H1 (cell line): ENCODE results near the gene B3GALNT1. TPM values are rescaled to one million over a fixed set of nuclear protein-coding genes. Genes with fewer than 3 reads are reported as not detected.

Source experiments
- CTCF ChIA-PET: fragments of 300-600 bp; sonication (Branson Sonifier 250); formaldehyde crosslinking; loops from one replicate; lab custom pipeline; 2021; ENCODE audit not compliant: partially characterized antibody; lab: Charles Lee
- POLR2A ChIA-PET: fragments of 300-600 bp; sonication (Branson Sonifier 250); formaldehyde crosslinking; loops from one replicate; lab custom pipeline; 2021; ENCODE audit warnings: inconsistent platforms; ENCODE audit not compliant: partially characterized antibody; lab: Charles Lee
- DNase-seq, 2 experiments: peaks; one replicate each; pipeline versions ENCODE4 v3.0.0 to v3.0.0-alpha.2; 2010 to 2022; ENCODE audit warnings: low spot score in 2 of 2, low read depth in 1 of 2, mixed read lengths in 1 of 2
- FAIRE-seq: peaks from 2 replicates; lab custom pipeline; 2011; peaks lifted over from hg19 to GRCh38; lab: Jason Lieb, UNC
- H2AFZ ChIP-seq: 2 replicates; pipeline ENCODE4 v1.8.1; 2012; ENCODE audit warnings: low read length, inconsistent platforms
- H2AK5ac ChIP-seq: 2 replicates; pipeline ENCODE4 v1.6.1; 2013; ENCODE audit warnings: low read depth, low read length
- H2BK120ac ChIP-seq: replicated peaks from 2 replicates; pipeline ENCODE3; 2013; ENCODE audit warnings: low read depth, low read length, inconsistent platforms
- H2BK12ac ChIP-seq: 2 replicates; pipeline ENCODE4 v1.6.1; 2013; ENCODE audit warnings: low read depth, low read length
- H2BK15ac ChIP-seq: 2 replicates; pipeline ENCODE4 v1.6.1; 2013; ENCODE audit warnings: low read length
- H2BK20ac ChIP-seq: 2 replicates; pipeline ENCODE4 v1.6.1; 2013; ENCODE audit warnings: low read length
- H2BK5ac ChIP-seq: 2 replicates; pipeline ENCODE4 v1.6.1; 2013; ENCODE audit warnings: low read depth, low read length
- H3K14ac ChIP-seq: 2 replicates; pipeline ENCODE4 v1.6.1; 2013; ENCODE audit warnings: inconsistent platforms; ENCODE audit not compliant: insufficient read length
- H3K18ac ChIP-seq: 2 replicates; pipeline ENCODE4 v1.6.1; 2013; ENCODE audit warnings: low read length; ENCODE audit errors: extremely low read depth
- H3K23ac ChIP-seq: 2 replicates; pipeline ENCODE4 v1.6.1; 2013; ENCODE audit warnings: inconsistent platforms; ENCODE audit not compliant: insufficient read length
- H3K23me2 ChIP-seq: 2 replicates; pipeline ENCODE4 v1.6.1; 2013; ENCODE audit warnings: low read depth, low read length
- H3K27ac ChIP-seq: 2 replicates; pipeline ENCODE4 v1.6.1; 2011; ENCODE audit warnings: low read depth, low read length, inconsistent platforms
- H3K27me3 ChIP-seq, 4 experiments: replicated peaks in 1 of 4; 1 replicate in 1 of 4; 2 replicates in 3 of 4; pipeline versions ENCODE4 v1.6.1 to v1.8.1; 2011 to 2013; ENCODE audit warnings: low read length in 3 of 4, mild to moderate bottlenecking in 3 of 4, inconsistent platforms in 2 of 4, mixed read lengths in 2 of 4, moderate library complexity in 1 of 4; ENCODE audit not compliant: control insufficient read depth in 3 of 4, insufficient read depth in 3 of 4; ENCODE audit errors: extremely low read depth in 1 of 4
- H3K36me3 ChIP-seq, 4 experiments: 2 replicates each; pipeline versions ENCODE4 v1.6.1 to v1.8.1; 2011 to 2013; ENCODE audit warnings: mild to moderate bottlenecking in 4 of 4, low read length in 3 of 4, moderate library complexity in 2 of 4, control low read depth in 1 of 4, inconsistent platforms in 1 of 4; ENCODE audit not compliant: insufficient read depth in 4 of 4, control insufficient read depth in 2 of 4
- H3K4ac ChIP-seq: replicated peaks from 2 replicates; pipeline ENCODE3; 2013; ENCODE audit warnings: low read length, low read depth, mixed read lengths, inconsistent platforms; ENCODE audit not compliant: insufficient read length
- H3K4me1 ChIP-seq, 4 experiments: replicated peaks in 1 of 4; 1 replicate in 1 of 4; 2 replicates in 3 of 4; pipeline versions ENCODE4 v1.6.1 to v1.8.1; 2011 to 2013; ENCODE audit warnings: low read length in 3 of 4, inconsistent platforms in 2 of 4, mixed read lengths in 1 of 4; ENCODE audit not compliant: insufficient read depth in 4 of 4, control insufficient read depth in 3 of 4
- H3K4me2 ChIP-seq, 2 experiments: 2 replicates each; pipeline versions ENCODE4 v1.6.1 to v1.8.1; 2011 to 2013; ENCODE audit warnings: low read depth in 2 of 2, low read length in 2 of 2, control low read depth in 1 of 2, inconsistent platforms in 1 of 2, mild to moderate bottlenecking in 1 of 2; ENCODE audit not compliant: insufficient read depth in 1 of 2
- H3K4me3 ChIP-seq, 4 experiments: fragments of 200-600, 300-600 bp in 1 of 4; sonication (generic), shearing (Covaris generic), sonication (Bioruptor Twin) in 1 of 4; 2 replicates each; pipeline versions ENCODE4 v1.5.1 to v1.8.1; 2011 to 2016; ENCODE audit warnings: low read length in 4 of 4, low read depth in 3 of 4, control low read depth in 2 of 4, inconsistent platforms in 2 of 4, mild to moderate bottlenecking in 2 of 4, mixed read lengths in 1 of 4, moderate library complexity in 1 of 4; ENCODE audit not compliant: insufficient read depth in 2 of 4; ENCODE audit errors: extremely low read depth in 1 of 4
- H3K56ac ChIP-seq: replicated peaks from 2 replicates; pipeline ENCODE3; 2013; ENCODE audit warnings: low read depth, mild to moderate bottlenecking, mixed read lengths, low read length, inconsistent platforms; ENCODE audit not compliant: insufficient read length
- H3K79me1 ChIP-seq: 2 replicates; pipeline ENCODE4 v1.6.1; 2013; ENCODE audit warnings: low read depth, low read length, control low read depth
- H3K79me2 ChIP-seq, 2 experiments: 2 replicates each; pipeline versions ENCODE4 v1.6.1 to v1.8.1; 2012 to 2013; ENCODE audit warnings: low read length in 2 of 2, mild to moderate bottlenecking in 2 of 2, inconsistent platforms in 1 of 2; ENCODE audit not compliant: insufficient read depth in 2 of 2, control insufficient read depth in 1 of 2
- H3K9ac ChIP-seq, 4 experiments: replicated peaks in 1 of 4; 1 replicate in 1 of 4; 2 replicates in 3 of 4; pipeline versions ENCODE4 v1.6.1 to v1.8.1; 2011 to 2013; ENCODE audit warnings: low read depth in 3 of 4, low read length in 3 of 4, control low read depth in 2 of 4, mild to moderate bottlenecking in 2 of 4, moderate library complexity in 2 of 4, inconsistent platforms in 1 of 4; ENCODE audit errors: extremely low read depth in 1 of 4
- H3K9me3 ChIP-seq, 2 experiments: 2 replicates each; pipeline versions ENCODE4 v1.6.1 to v1.8.1; 2012 to 2013; ENCODE audit warnings: mild to moderate bottlenecking in 2 of 2, moderate library complexity in 2 of 2, control low read depth in 1 of 2, inconsistent platforms in 1 of 2, low read depth in 1 of 2, low read length in 1 of 2, mixed read lengths in 1 of 2; ENCODE audit not compliant: insufficient read depth in 2 of 2
- H4K20me1 ChIP-seq, 2 experiments: replicated peaks in 1 of 2; 2 replicates each; pipeline versions ENCODE3 to v1.8.1; 2011 to 2013; ENCODE audit warnings: inconsistent platforms in 2 of 2, low read length in 2 of 2, mild to moderate bottlenecking in 1 of 2; ENCODE audit not compliant: insufficient read depth in 2 of 2, control insufficient read depth in 1 of 2
- H4K5ac ChIP-seq: 2 replicates; pipeline ENCODE4 v1.6.1; 2013; ENCODE audit warnings: low read length, low read depth, mixed read lengths, inconsistent platforms; ENCODE audit not compliant: insufficient read length
- H4K8ac ChIP-seq: 2 replicates; pipeline ENCODE4 v1.8.0; 2013; ENCODE audit warnings: mild to moderate bottlenecking, moderate library complexity, low read length, inconsistent platforms; ENCODE audit not compliant: insufficient read depth; ENCODE audit errors: extremely low read depth
- H4K91ac ChIP-seq: replicated peaks from 2 replicates; pipeline ENCODE3; 2013; ENCODE audit warnings: low read length, mixed read lengths, inconsistent platforms; ENCODE audit not compliant: insufficient read length
- ASH2L ChIP-seq: fragments of 200-600, 300-600 bp; sonication (generic); IDR thresholded peaks from one replicate; pipeline ENCODE4 v1.7.1; 2017; ENCODE audit warnings: low read length
- BRCA1 ChIP-seq: IDR thresholded peaks from 2 replicates; pipeline ENCODE4 v1.6.1; 2012; ENCODE audit warnings: low read depth, low read length, improper control_type of control experiment
- CBX5 ChIP-seq: fragments of 300-800, 300-1000 bp; sonication (generic); IDR thresholded peaks from 2 replicates; pipeline ENCODE4 v1.7.1; 2016; ENCODE audit warnings: antibody characterized with exemption, low read length, low read depth
- CBX8 ChIP-seq: fragments of 300-800, 300-1000 bp; sonication (generic); IDR thresholded peaks from 2 replicates; pipeline ENCODE4 v1.7.1; 2016; ENCODE audit warnings: low read depth, low read length, borderline replicate concordance
- CREB1 ChIP-seq: IDR thresholded peaks from 2 replicates; pipeline ENCODE4 v1.6.1; 2012; ENCODE audit warnings: inconsistent platforms
- EGR1 ChIP-seq: IDR thresholded peaks from 2 replicates; pipeline ENCODE4 v1.6.1; 2011; ENCODE audit warnings: low read depth, low read length, borderline replicate concordance
- KDM4A ChIP-seq: IDR thresholded peaks from one replicate; pipeline ENCODE4 v1.7.1; 2012; ENCODE audit warnings: low read depth, mild to moderate bottlenecking, moderate library complexity, low read length, inconsistent platforms; ENCODE audit not compliant: severe bottlenecking
- KDM5A ChIP-seq: fragments of 200-600 bp; IDR thresholded peaks from 2 replicates; pipeline ENCODE4 v1.7.1; 2012; ENCODE audit warnings: mild to moderate bottlenecking, low read length, inconsistent platforms, mixed read lengths
- NRF1 ChIP-seq: IDR thresholded peaks from 2 replicates; pipeline ENCODE4 v1.6.1; 2011; ENCODE audit warnings: mild to moderate bottlenecking, low read depth, low read length, improper control_type of control experiment
- PHF8 ChIP-seq: fragments of 200-600 bp; sonication (generic); conservative IDR thresholded peaks from 2 replicates; pipeline ENCODE4 v1.7.1; 2012; ENCODE audit warnings: low read depth, mild to moderate bottlenecking, inconsistent platforms, low read length, moderate library complexity
- TBP ChIP-seq: IDR thresholded peaks from 2 replicates; pipeline ENCODE4 v1.6.1; 2011; ENCODE audit warnings: low read depth, low read length, improper control_type of control experiment
- USF2 ChIP-seq: IDR thresholded peaks from 2 replicates; pipeline ENCODE4 v1.6.1; 2011; ENCODE audit warnings: low read length, improper control_type of control experiment
- ZNF274 ChIP-seq: IDR thresholded peaks from 2 replicates; pipeline ENCODE4 v1.7.0; 2012; ENCODE audit warnings: low read length, borderline replicate concordance; ENCODE audit errors: extremely low read depth
- WGBS, 2 experiments: shearing (Covaris generic) in 1 of 2; methylation state at CpG; one replicate each; pipeline versions ENCODE4 v1.1.6 to v1.1.7; 2013 to 2015; ENCODE audit warnings: low lambda C conversion rate in 2 of 2, mixed read lengths in 2 of 2, inconsistent platforms in 1 of 2, low coverage in 1 of 2, missing lambda C conversion rate in 1 of 2; ENCODE audit not compliant: insufficient replicate concordance in 2 of 2, insufficient coverage in 1 of 2, insufficient read length in 1 of 2; ENCODE audit errors: extremely low coverage in 1 of 2, missing lambda C conversion rate in 1 of 2; 5-methylcytosine and 5-hydroxymethylcytosine counted together
- polyA plus RNA-seq, 7 experiments: library from polyadenylated mRNA; depleted of rRNA in 3 of 7; stranded (reverse) in 5 of 7; unstranded in 2 of 7; fragments of >200 nt in 5 of 7; fragments of 200-250 nt in 2 of 7; gene quantifications; 1 replicate in 5 of 7; 2 replicates in 1 of 7; 4 replicates in 1 of 7; pipeline versions ENCODE4 v1.2.1 to v1.2.3, GENCODE V29; 2011 to 2013; ENCODE audit warnings: missing spikeins in 2 of 7, mixed read lengths in 2 of 7
- total RNA-seq: library from RNA; stranded (reverse); fragmentation: NEBNext Ultra II Directional; extraction: Animal tissue kit (Norgen Biotek cat#: 25700); gene quantifications from 2 replicates; pipeline ENCODE4 v1.2.1, GENCODE V29; 2021

Gene B3GALNT1
- total and polyA plus RNA-seq, 2 of the 8 experiments (the other 6 are each of a cell fraction or from before 2014, with no cell fraction given), result 5.0 to 8.1 TPM

- no peak overlapping the region for H3K4ac ChIP-seq
- H3K36me3 ChIP-seq, result no peaks in the 10 kb centered on the region; a peak in 1 of 8 replicates
- no peak overlapping the region for H2BK12ac ChIP-seq
- no peak overlapping the region for H3K14ac ChIP-seq
- no peak overlapping the region for H3K56ac ChIP-seq
- H3K79me2 ChIP-seq, result no peaks in the 10 kb centered on the region
- no peak overlapping the region for H3K18ac ChIP-seq
- H2BK20ac ChIP-seq, result no peak overlapping the region
- H3K79me1 ChIP-seq, result no peaks in the 10 kb centered on the region
- no peak overlapping the region for H2AFZ ChIP-seq
- H2AK5ac ChIP-seq, result no peak overlapping the region
- H2BK15ac ChIP-seq, result no peak overlapping the region
- no peaks in the 10 kb centered on the region for H3K9me3 ChIP-seq
- no peak overlapping the region for H2BK120ac ChIP-seq
- no peak overlapping the region for H3K4me2 ChIP-seq
- H3K23me2 ChIP-seq, result no peaks in the 10 kb centered on the region
- H3K27ac ChIP-seq, result no peak overlapping the region
- POLR2A ChIA-PET, result interaction anchor here (1.1 kb wide), 1 partner anchor 154 kb away, joined by 3 read pairs; the partner anchor contains the start of gene NMD3
- WGBS, 2 experiments, result 100% methylated on average over 1 of the region's 1 CpG; no CpG with 5 or more reads in 1 of the 2 experiments
- no peak overlapping the region for H4K8ac ChIP-seq
- H3K4me3 ChIP-seq, result no peak overlapping the region
- no peak for DNase-seq
- no peaks in the 10 kb centered on the region for H3K27me3 ChIP-seq
- CTCF ChIA-PET, result interaction anchor here (1.2 kb wide), 1 partner anchor 30 kb away, joined by 4 read pairs; no protein-coding TSS in a partner anchor
- H4K20me1 ChIP-seq, result no peaks in the 10 kb centered on the region
- H4K5ac ChIP-seq, result no peak overlapping the region
- peaks cover 0 to 4% (median 0%) of the 10 kb centered on the region in 4 experiments; a peak in 1 of 7 replicates for H3K4me1 ChIP-seq
- H3K23ac ChIP-seq, result no peak overlapping the region
- no peak for FAIRE-seq
- H2BK5ac ChIP-seq, result no peak overlapping the region
- no peak overlapping the region for H3K9ac ChIP-seq
- no peak overlapping the region for H4K91ac ChIP-seq
- no peak for TF ChIP-seq USF2
- no peak for TF ChIP-seq KDM4A
- TF ChIP-seq CBX5, result no peak
- no peak for TF ChIP-seq KDM5A
- TF ChIP-seq EGR1, result no peak
- TF ChIP-seq ZNF274, result no peak
- no peak for TF ChIP-seq TBP
- no peak for TF ChIP-seq CREB1
- TF ChIP-seq NRF1, result no peak
- TF ChIP-seq BRCA1, result no peak
- no peak for TF ChIP-seq PHF8
- TF ChIP-seq CBX8, result no peak
- no peak for TF ChIP-seq ASH2L
Observed at GRCh38 chr3:161067335-161067734, 37.8 kb downstream of the B3GALNT1 start.
